DMS79 treated with DMSO at 0.1 percent for 48 hours (cell line): ENCODE measurements around the gene CLASRP.
A peak's percentile ranks its signal among the peaks of the same experiment; 100 is the strongest.

Experiments used
- DNase-seq: peaks from one replicate; lab custom pipeline; 2025; lab: John Stamatoyannopoulos, UW

CLASRP gene

GRCh38 chr19:45087531-45087930 is 48.7 kb downstream of the CLASRP start:
- no peak for DNase-seq

- DNase-seq, result no peak
Observed at GRCh38 chr19:45090034-45090433, 51.2 kb downstream of the CLASRP start.

GRCh38 chr19:45090606-45091005 is 51.8 kb downstream of the CLASRP start:
- no peak for DNase-seq

GRCh38 chr19:45091031-45091923 is 52.4 kb downstream of the CLASRP start:
- peak; percentile 97 for DNase-seq

GRCh38 chr19:45092747-45093678 is 54.2 kb downstream of the CLASRP start, which contains the start of gene PPP1R37:
Gene PPP1R37, plus strand, starts transcription at chr19:45093179. Its CDS starts 147 bp downstream, at chr19:45093326.
- peak; percentile 92 for DNase-seq

- DNase-seq, result no peak
Observed at GRCh38 chr19:45094137-45094536, 55.3 kb downstream of the CLASRP start.

- DNase-seq, result no peak
Observed at GRCh38 chr19:45094707-45095106, 55.9 kb downstream of the CLASRP start.

- DNase-seq, result no peak
Observed at GRCh38 chr19:45095496-45096413, 56.9 kb downstream of the CLASRP start.

- DNase-seq, result no peak
Observed at GRCh38 chr19:45096700-45097099, 57.9 kb downstream of the CLASRP start.

- DNase-seq, result no peak
Observed at GRCh38 chr19:45097450-45097775, 58.6 kb downstream of the CLASRP start.

GRCh38 chr19:45097776-45098520 is 59.1 kb downstream of the CLASRP start:
- DNase-seq, result no peak

GRCh38 chr19:45098521-45099466 is 59.9 kb downstream of the CLASRP start:
- DNase-seq, result no peak

GRCh38 chr19:45099467-45100191 is 60.8 kb downstream of the CLASRP start:
- DNase-seq, result no peak

- DNase-seq, result no peak
Observed at GRCh38 chr19:45100201-45100600, 61.4 kb downstream of the CLASRP start.

- DNase-seq, result no peak
Observed at GRCh38 chr19:45100846-45101252, 62.0 kb downstream of the CLASRP start.

GRCh38 chr19:45101806-45102205 is 63.0 kb downstream of the CLASRP start:
- no peak for DNase-seq

- no peak for DNase-seq
Observed at GRCh38 chr19:45102481-45102880, 63.6 kb downstream of the CLASRP start.

GRCh38 chr19:45103156-45103507 is 64.3 kb downstream of the CLASRP start:
- DNase-seq, result peak; percentile 43
